ENCODE measurements around the gene FBF1.

- TF ChIP-seq, protein P1, sequence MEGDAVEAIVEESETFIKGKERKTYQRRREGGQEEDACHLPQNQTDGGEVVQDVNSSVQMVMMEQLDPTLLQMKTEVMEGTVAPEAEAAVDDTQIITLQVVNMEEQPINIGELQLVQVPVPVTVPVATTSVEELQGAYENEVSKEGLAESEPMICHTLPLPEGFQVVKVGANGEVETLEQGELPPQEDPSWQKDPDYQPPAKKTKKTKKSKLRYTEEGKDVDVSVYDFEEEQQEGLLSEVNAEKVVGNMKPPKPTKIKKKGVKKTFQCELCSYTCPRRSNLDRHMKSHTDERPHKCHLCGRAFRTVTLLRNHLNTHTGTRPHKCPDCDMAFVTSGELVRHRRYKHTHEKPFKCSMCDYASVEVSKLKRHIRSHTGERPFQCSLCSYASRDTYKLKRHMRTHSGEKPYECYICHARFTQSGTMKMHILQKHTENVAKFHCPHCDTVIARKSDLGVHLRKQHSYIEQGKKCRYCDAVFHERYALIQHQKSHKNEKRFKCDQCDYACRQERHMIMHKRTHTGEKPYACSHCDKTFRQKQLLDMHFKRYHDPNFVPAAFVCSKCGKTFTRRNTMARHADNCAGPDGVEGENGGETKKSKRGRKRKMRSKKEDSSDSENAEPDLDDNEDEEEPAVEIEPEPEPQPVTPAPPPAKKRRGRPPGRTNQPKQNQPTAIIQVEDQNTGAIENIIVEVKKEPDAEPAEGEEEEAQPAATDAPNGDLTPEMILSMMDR (conservative IDR thresholded peaks at IDR 0.05; ENCODE audit: low read length): no peak
- no peak for TF ChIP-seq EZH2phosphoT487 (IDR thresholded peaks at IDR 0.05; ENCODE audit: borderline replicate concordance)
These were observed 63.1 kb downstream of the FBF1 start for GRCh38 chr17:75877752-75878173.
